B cell (primary cell): Measurements from ENCODE around the gene FOXO3. TPM values are rescaled to one million over a fixed set of nuclear protein-coding genes. Genes with fewer than 3 reads are reported as not detected.

Experiments used
- ATAC-seq: fragments of 200-7000 bp; cut with Tn5 transposase; one replicate; pipeline ENCODE4 v1.10.0; 2021; ENCODE audit warnings: low read depth, mild to moderate bottlenecking, moderate number of reproducible peaks, moderate library complexity
- CTCF ChIA-PET: fragments of 350-600 bp; sonication (Branson Sonifier 250); formaldehyde crosslinking; loops from one replicate; lab custom pipeline; 2021; ENCODE audit warnings: antibody characterized with exemption, inconsistent platforms; lab: Charles Lee
- POLR2A ChIA-PET: fragments of 350-600 bp; sonication (Branson Sonifier 250); formaldehyde crosslinking; loops from one replicate; lab custom pipeline; 2021; ENCODE audit warnings: antibody characterized with exemption; lab: Charles Lee
- DNase-seq: peaks from one replicate; pipeline ENCODE4 v3.0.0; 2013
- H2AFZ ChIP-seq: 2 replicates; pipeline ENCODE4 v1.6.1; 2012; ENCODE audit warnings: mild to moderate bottlenecking, low read depth, low read length; ENCODE audit not compliant: insufficient read depth, poor library complexity, severe bottlenecking
- H3K27ac ChIP-seq, 2 donors: 1 replicate in 1 of 2; 2 replicates in 1 of 2; pipeline ENCODE4 v1.5.1; 2012 to 2013; ENCODE audit warnings: low read length in 2 of 2, mild to moderate bottlenecking in 2 of 2, moderate library complexity in 1 of 2
- H3K27me3 ChIP-seq, 4 experiments: fragments of 200-600 bp in 1 of 4; sonication (generic) in 1 of 4; replicated peaks in 1 of 4; 1 replicate in 2 of 4; 2 replicates in 2 of 4; pipeline versions ENCODE4 v1.6.1 to v1.7.0; 2013 to 2016; ENCODE audit warnings: low read length in 3 of 4, mild to moderate bottlenecking in 2 of 4, mixed read lengths in 1 of 4, moderate library complexity in 1 of 4; ENCODE audit not compliant: insufficient read depth in 4 of 4, control insufficient read depth in 3 of 4; ENCODE audit errors: control extremely low read depth in 1 of 4
- H3K36me3 ChIP-seq, 2 experiments: replicated peaks in 1 of 2; 1 replicate in 1 of 2; 2 replicates in 1 of 2; pipeline versions ENCODE4 v1.6.1 to v1.7.1; 2013; ENCODE audit warnings: low read length in 1 of 2; ENCODE audit not compliant: insufficient read depth in 2 of 2, control insufficient read depth in 1 of 2; ENCODE audit errors: control extremely low read depth in 1 of 2, extremely low read depth in 1 of 2
- H3K4me1 ChIP-seq, 2 donors: fragments of 200-600 bp in 1 of 2; sonication (generic) in 1 of 2; 1 replicate in 1 of 2; 2 replicates in 1 of 2; pipeline versions ENCODE4 v1.5.1 to v1.6.1; 2013 to 2017; ENCODE audit warnings: low read length in 2 of 2; ENCODE audit not compliant: control insufficient read depth in 2 of 2, insufficient read depth in 2 of 2
- H3K4me2 ChIP-seq: replicated peaks from 2 replicates; pipeline ENCODE3; 2012; ENCODE audit warnings: mild to moderate bottlenecking, low read depth, low read length; ENCODE audit not compliant: poor library complexity, severe bottlenecking
- H3K4me3 ChIP-seq, 5 experiments: fragments of 200-600 bp in 1 of 5; sonication (generic) in 1 of 5; 1 replicate in 3 of 5; 2 replicates in 2 of 5; pipeline versions ENCODE4 v1.5.1 to v1.7.0; 2011 to 2016; ENCODE audit warnings: low read length in 4 of 5, mild to moderate bottlenecking in 4 of 5, low read depth in 2 of 5, control low read depth in 1 of 5, moderate library complexity in 1 of 5; ENCODE audit not compliant: insufficient read depth in 1 of 5; ENCODE audit errors: control extremely low read depth in 1 of 5, extremely low read depth in 1 of 5
- H3K79me2 ChIP-seq: fragments of 200-600 bp; sonication (generic); one replicate; pipeline ENCODE4 v1.6.0; 2016; ENCODE audit warnings: low read length; ENCODE audit not compliant: control insufficient read depth, insufficient read depth
- H3K9ac ChIP-seq: fragments of 200-600 bp; sonication (generic); 2 replicates; pipeline ENCODE4 v1.6.1; 2017; ENCODE audit warnings: mild to moderate bottlenecking, low read length, moderate library complexity
- H3K9me3 ChIP-seq, 3 donors: one replicate each; pipeline versions ENCODE4 v1.6.1 to v1.7.1; 2013; ENCODE audit warnings: low read length in 2 of 3; ENCODE audit not compliant: control insufficient read depth in 2 of 3, insufficient read depth in 1 of 3; ENCODE audit errors: control extremely low read depth in 1 of 3
- H4K20me1 ChIP-seq: 2 replicates; pipeline ENCODE4 v1.6.0; 2012; ENCODE audit warnings: mild to moderate bottlenecking, low read length; ENCODE audit not compliant: insufficient read depth, control insufficient read depth, poor library complexity, severe bottlenecking
- H3K27ac Mint-ChIP-seq: one replicate; pipeline ENCODE4 v1.8.0; 2021; ENCODE audit warnings: mixed read lengths
- H3K27me3 Mint-ChIP-seq: one replicate; pipeline ENCODE4 v1.8.0; 2021; ENCODE audit warnings: mixed read lengths
- H3K4me1 Mint-ChIP-seq: one replicate; pipeline ENCODE4 v1.8.0; 2021; ENCODE audit warnings: mixed read lengths
- H3K4me3 Mint-ChIP-seq: one replicate; pipeline ENCODE4 v1.8.0; 2021; ENCODE audit warnings: mixed read lengths
- H3K9me3 Mint-ChIP-seq: one replicate; pipeline ENCODE4 v1.8.0; 2022; ENCODE audit warnings: mixed read lengths; ENCODE audit not compliant: insufficient read depth
- CTCF ChIP-seq: fragments of 200-600 bp; IDR thresholded peaks from one replicate; pipeline ENCODE4 v1.8.0; 2022; ENCODE audit warnings: antibody characterized with exemption, mild to moderate bottlenecking
- EZH2 ChIP-seq: IDR thresholded peaks from 2 replicates; pipeline ENCODE4 v1.6.1; 2012; ENCODE audit warnings: borderline replicate concordance, low read depth, mild to moderate bottlenecking, moderate library complexity, low read length; ENCODE audit not compliant: insufficient read depth, poor library complexity, severe bottlenecking
- WGBS: methylation state at CpG from one replicate; pipeline ENCODE4 v1.1.5; 2013; ENCODE audit warnings: missing lambda C conversion rate; ENCODE audit not compliant: insufficient coverage; 5-methylcytosine and 5-hydroxymethylcytosine counted together
- intact Hi-C: fragments of 100-400 bp; cut with micrococcal nuclease; formaldehyde crosslinking; loops from one replicate; pipeline ENCODE4 v1.10.0; 2022
- polyA plus RNA-seq: library from polyadenylated mRNA; depleted of rRNA; stranded (reverse); fragments of >200 nt; gene quantifications from 2 replicates; pipeline ENCODE4 v1.2.3, GENCODE V29; 2012
- total RNA-seq, 2 donors: library from RNA; stranded (reverse); fragments of 120-200 nt in 1 of 2; gene quantifications; 1 replicate in 1 of 2; 2 replicates in 1 of 2; pipeline versions ENCODE4 v1.2.3 to v1.2.4, GENCODE V29; 2013 to 2022

The FOXO3 gene
- total and polyA plus RNA-seq, 2 donors (not counting 1 experiment from before 2014, with no cell fraction given) = 6.0 to 16.9 TPM

- no peaks in the 10 kb centered on the region for H3K9me3 Mint-ChIP-seq
- no peak overlapping the region for H3K4me3 ChIP-seq
- intact Hi-C loops = no loop called here
- no peaks in the 10 kb centered on the region for H3K27me3 ChIP-seq
- H3K4me3 Mint-ChIP-seq = no peak overlapping the region
- no peaks in the 10 kb centered on the region for H3K9me3 ChIP-seq
- H3K27ac Mint-ChIP-seq = no peak overlapping the region
- H3K4me1 ChIP-seq = no peaks in the 10 kb centered on the region
- TF ChIP-seq CTCF (no peak), EZH2 (no peak)
- ChIA-PET CTCF (no interaction called here), POLR2A (no interaction called here)
- H3K4me2 ChIP-seq = no peak overlapping the region
- no peaks in the 10 kb centered on the region for H3K79me2 ChIP-seq
- H2AFZ ChIP-seq = no peak overlapping the region
- H3K27me3 Mint-ChIP-seq = no peaks in the 10 kb centered on the region
- no peak for ATAC-seq
- 80% methylated on average over 1 of the region's 2 CpGs for WGBS
- no peak overlapping the region for H3K9ac ChIP-seq
- H3K36me3 ChIP-seq = no peaks in the 10 kb centered on the region
- H4K20me1 ChIP-seq = no peaks in the 10 kb centered on the region
- DNase-seq = no peak
- no peaks in the 10 kb centered on the region for H3K4me1 Mint-ChIP-seq
- no peak overlapping the region for H3K27ac ChIP-seq
Observed at GRCh38 chr6:108693430-108694154, 132.9 kb downstream of the FOXO3 start.

- Histone ChIP-seq H3K9ac (no peak overlapping the region), H3K36me3 (no peaks in the 10 kb centered on the region), H3K4me2 (no peak overlapping the region), H3K4me1 (no peaks in the 10 kb centered on the region), H3K9me3 (peaks cover 0 to 6% (median 0%) of the 10 kb centered on the region in 3 donors), H3K27ac (no peak overlapping the region), H4K20me1 (no peaks in the 10 kb centered on the region), H2AFZ (no peak overlapping the region), H3K79me2 (no peaks in the 10 kb centered on the region), H3K27me3 (no peaks in the 10 kb centered on the region), H3K4me3 (no peak overlapping the region)
- 94% methylated on average over 4 of the region's 6 CpGs for WGBS
- DNase-seq (no peak), ATAC-seq (no peak)
- TF ChIP-seq EZH2 (no peak), CTCF (no peak)
- intact Hi-C loops = no loop called here
- no peaks in the 10 kb centered on the region for H3K27me3 Mint-ChIP-seq
- no peak overlapping the region for H3K27ac Mint-ChIP-seq
- H3K4me1 Mint-ChIP-seq = no peaks in the 10 kb centered on the region
- H3K4me3 Mint-ChIP-seq = no peak overlapping the region
- POLR2A ChIA-PET = no interaction called here
- CTCF ChIA-PET = no interaction called here
- no peaks in the 10 kb centered on the region for H3K9me3 Mint-ChIP-seq
Observed at GRCh38 chr6:108694816-108695215, 134.1 kb downstream of the FOXO3 start.
